Activated naive CD4-positive, alpha-beta T cell treated with anti-CD3 and anti-CD28 coated beads for 36 hours (primary cell): ENCODE results near the gene LIPC. TPM values are rescaled to one million over a fixed set of nuclear protein-coding genes. Genes with fewer than 3 reads are reported as not detected.

Source experiments
- CTCF ChIA-PET: fragments of 350-600 bp; sonication (Branson Sonifier 250); formaldehyde crosslinking; loops from one replicate; lab custom pipeline; 2021; ENCODE audit warnings: antibody characterized with exemption; lab: Charles Lee
- DNase-seq: peaks from one replicate; pipeline ENCODE4 v3.0.0-alpha.2; 2020
- H3K27ac Mint-ChIP-seq: one replicate; pipeline ENCODE4 v1.8.0; 2021; ENCODE audit warnings: mild to moderate bottlenecking, mixed read lengths
- H3K27me3 Mint-ChIP-seq: one replicate; pipeline ENCODE4 v1.8.0; 2021; ENCODE audit warnings: low read depth, mixed read lengths
- H3K36me3 Mint-ChIP-seq: one replicate; pipeline ENCODE4 v1.8.0; 2021; ENCODE audit warnings: low read depth, mixed read lengths
- H3K4me1 Mint-ChIP-seq: one replicate; pipeline ENCODE4 v1.8.0; 2021; ENCODE audit warnings: low read depth, mixed read lengths
- H3K4me3 Mint-ChIP-seq: one replicate; pipeline ENCODE4 v1.8.0; 2021; ENCODE audit warnings: mild to moderate bottlenecking, moderate library complexity, mixed read lengths
- H3K9me3 Mint-ChIP-seq: one replicate; pipeline ENCODE4 v1.8.0; 2021; ENCODE audit warnings: mixed read lengths
- intact Hi-C: fragments of 100-400 bp; cut with micrococcal nuclease; formaldehyde crosslinking; loops from one replicate; pipeline ENCODE4 v1.15.1; 2023
- total RNA-seq, 2 experiments: library from RNA; stranded (reverse); gene quantifications; one replicate each; pipeline ENCODE4 v1.2.3, GENCODE V29; 2021

Gene LIPC
- total RNA-seq, 2 experiments from 2014 or later, result 0.14 to 0.47 TPM

DNA sequence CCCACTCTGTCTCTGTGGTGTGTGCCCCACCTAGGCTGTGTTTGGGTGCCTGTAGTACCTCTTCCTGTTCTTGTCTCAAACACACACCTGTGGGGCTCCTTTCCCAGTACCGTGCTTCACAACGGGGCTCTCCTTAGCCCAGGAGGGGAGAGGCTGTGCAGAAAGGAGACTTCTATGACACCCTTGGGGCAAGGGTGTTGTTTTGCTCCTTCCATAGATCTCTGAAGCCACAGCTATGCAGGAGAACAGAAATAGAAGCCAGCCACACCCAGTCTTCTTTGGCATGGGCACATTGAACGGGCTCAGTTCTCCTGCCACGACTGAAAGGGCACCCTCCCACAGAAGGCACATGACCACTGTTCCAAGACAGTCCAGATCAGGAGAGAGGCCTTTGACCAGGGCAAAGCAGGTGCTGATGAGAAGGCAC lies 74.3 kb downstream of the LIPC start:
- CTCF ChIA-PET, result interaction anchor here (1.8 kb wide), 1 partner anchor 28 kb away, joined by 7 read pairs; no protein-coding TSS in a partner anchor
- Mint-ChIP-seq H3K27ac (no peak overlapping the region), H3K36me3 (no peaks in the 10 kb centered on the region), H3K9me3 (no peaks in the 10 kb centered on the region), H3K4me3 (no peak overlapping the region), H3K4me1 (peaks cover 22% of the 10 kb centered on the region), H3K27me3 (no peaks in the 10 kb centered on the region)
- intact Hi-C loops, result no loop called here
- DNase-seq, result no peak

DNA sequence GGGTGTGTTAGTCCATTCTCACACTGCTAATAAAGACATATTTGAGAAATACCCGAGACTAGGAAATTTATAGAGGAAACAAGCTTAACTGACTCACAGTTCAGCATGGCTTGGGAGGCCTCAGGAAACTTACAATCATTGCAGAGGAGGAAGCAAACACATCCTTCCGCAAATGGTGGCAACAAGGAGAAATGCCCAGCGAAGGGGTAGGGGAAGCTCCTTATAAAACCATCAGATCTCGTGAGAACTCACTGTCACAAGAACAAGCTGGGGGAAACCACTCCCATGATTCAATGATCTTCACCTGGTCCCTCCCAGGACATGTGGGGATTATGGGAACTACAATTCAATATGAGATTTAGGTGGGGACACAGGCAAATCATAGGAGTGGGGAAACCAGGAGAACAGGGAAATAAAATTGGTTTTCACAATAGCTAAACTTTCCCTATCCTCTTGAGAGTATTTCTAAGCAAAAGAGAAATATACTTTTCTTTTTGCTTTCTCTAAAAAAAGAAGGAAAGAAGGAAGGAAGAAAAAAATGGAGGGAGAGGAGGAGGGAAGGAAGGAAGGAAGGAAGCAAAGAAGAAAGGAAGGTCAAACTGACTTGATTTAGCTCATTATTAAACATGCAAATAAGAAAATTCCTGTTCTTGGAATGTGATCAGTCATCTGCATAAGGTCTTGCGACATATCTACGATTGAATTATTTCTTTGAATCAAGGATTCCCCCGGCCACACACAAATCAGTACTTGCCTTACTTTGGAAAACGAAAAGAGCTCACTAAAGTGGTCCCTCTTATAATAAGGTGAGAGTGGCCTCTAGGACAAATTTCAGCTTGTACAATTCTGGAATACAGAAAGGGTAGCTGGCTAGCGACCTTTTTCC lies 75.2 kb downstream of the LIPC start:
- no peak overlapping the region for H3K27ac Mint-ChIP-seq
- H3K4me3 Mint-ChIP-seq, result no peak overlapping the region
- intact Hi-C loops, result no loop called here
- no peaks in the 10 kb centered on the region for H3K27me3 Mint-ChIP-seq
- H3K9me3 Mint-ChIP-seq, result no peaks in the 10 kb centered on the region
- CTCF ChIA-PET, result interaction anchor here (0.7 to 1.8 kb wide), 3 partner anchors 16 to 31 kb away, joined by 3 to 7 read pairs (median 4); no protein-coding TSS in a partner anchor
- no peak for DNase-seq
- no peaks in the 10 kb centered on the region for H3K36me3 Mint-ChIP-seq
- H3K4me1 Mint-ChIP-seq, result peaks cover 22% of the 10 kb centered on the region

DNA sequence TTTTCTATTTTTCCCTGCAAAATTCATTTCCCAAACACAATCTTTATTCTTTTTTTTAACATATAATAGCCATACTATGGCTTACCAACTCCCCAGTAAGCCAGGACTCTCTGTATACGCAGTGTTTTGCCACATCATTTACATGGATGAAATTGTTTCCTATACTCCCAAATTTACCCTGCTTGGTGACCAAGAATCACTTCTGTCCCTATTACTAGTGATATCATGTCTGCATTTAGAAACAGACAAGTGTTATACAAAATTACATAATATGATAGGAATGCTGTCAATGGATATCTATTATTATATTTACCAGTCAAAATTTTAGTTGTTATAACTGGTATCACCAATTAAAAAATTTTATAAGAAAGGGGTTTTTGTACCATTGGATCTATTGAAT lies 77.8 kb downstream of the LIPC start:
- Mint-ChIP-seq H3K27me3 (no peaks in the 10 kb centered on the region), H3K27ac (no peak overlapping the region), H3K9me3 (no peaks in the 10 kb centered on the region), H3K36me3 (no peaks in the 10 kb centered on the region), H3K4me3 (no peak overlapping the region), H3K4me1 (peaks cover 23% of the 10 kb centered on the region)
- CTCF ChIA-PET, result interaction anchor here (1.3 kb wide), 1 partner anchor 8 kb away, joined by 5 read pairs; no protein-coding TSS in a partner anchor
- intact Hi-C loops, result no loop called here
- DNase-seq, result no peak

DNA sequence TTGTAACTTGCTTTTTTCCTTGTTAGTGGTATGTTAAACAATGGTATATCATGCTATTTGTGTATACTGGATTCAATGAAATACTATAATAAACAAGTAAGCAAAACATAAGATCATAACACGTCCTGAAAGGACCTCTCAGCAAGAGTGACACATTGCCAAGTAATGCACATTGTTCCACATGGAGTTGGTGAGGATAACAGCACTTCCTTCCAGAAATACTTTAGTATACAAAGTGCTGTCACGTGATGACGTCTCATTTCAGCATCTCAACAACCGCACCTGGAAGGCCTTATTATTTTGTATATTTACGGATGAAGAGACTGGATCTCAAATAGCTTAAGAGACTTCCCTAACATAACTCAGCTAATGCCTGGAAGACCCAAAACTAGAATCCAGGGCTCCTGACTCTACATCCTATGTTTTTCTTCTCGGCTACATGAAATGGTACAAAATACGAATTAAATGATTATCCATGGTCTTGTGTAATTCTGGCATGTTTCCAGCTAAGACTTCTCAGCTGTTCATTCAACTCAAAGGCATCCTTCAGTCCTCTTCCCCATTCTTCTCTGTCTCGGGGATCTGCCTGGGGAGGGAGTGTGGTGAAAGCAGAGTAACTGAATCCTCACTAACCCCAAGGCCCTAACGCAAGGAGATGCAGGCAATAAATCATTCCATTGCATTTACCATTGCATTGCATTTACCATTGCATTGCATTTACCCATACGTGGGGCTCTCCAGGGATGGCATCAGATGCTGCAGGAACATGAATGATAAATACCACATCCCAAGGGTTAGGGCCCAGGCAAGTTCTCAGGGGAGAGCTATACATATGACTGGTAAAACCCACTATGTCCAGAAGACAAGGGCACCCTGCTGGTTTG lies 79.2 kb downstream of the LIPC start:
- intact Hi-C loops, result loop anchor here (10.0 kb wide), 1 partner anchor 236 kb away; no protein-coding TSS in a partner anchor
- no peaks in the 10 kb centered on the region for H3K9me3 Mint-ChIP-seq
- peaks cover 5% of the 10 kb centered on the region for H3K36me3 Mint-ChIP-seq
- H3K27ac Mint-ChIP-seq, result no peak overlapping the region
- no peaks in the 10 kb centered on the region for H3K27me3 Mint-ChIP-seq
- no peak for DNase-seq
- CTCF ChIA-PET, result interaction anchor here (0.5 kb wide), 1 partner anchor 247 kb away, joined by 3 read pairs; no protein-coding TSS in a partner anchor
- peaks cover 16% of the 10 kb centered on the region for H3K4me1 Mint-ChIP-seq
- no peak overlapping the region for H3K4me3 Mint-ChIP-seq

DNA sequence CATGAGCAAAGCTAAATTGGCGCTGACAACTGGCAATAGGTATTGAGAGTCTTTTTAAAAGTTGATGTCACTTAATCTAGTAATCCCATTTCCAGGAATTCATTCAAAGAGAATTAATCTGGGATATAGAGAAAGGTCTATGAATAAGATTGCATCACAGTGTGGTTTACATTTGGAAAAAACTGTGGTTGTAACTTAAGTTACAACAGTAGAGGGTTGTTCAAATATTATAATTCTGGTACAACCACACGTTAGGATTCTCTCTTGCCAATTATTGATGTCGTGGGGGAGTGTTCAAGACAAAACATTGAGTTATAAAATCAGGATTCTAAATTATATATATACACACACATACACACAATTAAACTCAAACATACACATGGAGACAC lies 79.8 kb downstream of the LIPC start:
- Mint-ChIP-seq H3K4me3 (no peak overlapping the region), H3K27ac (no peak overlapping the region), H3K27me3 (no peaks in the 10 kb centered on the region), H3K4me1 (peaks cover 16% of the 10 kb centered on the region), H3K9me3 (peaks cover 3% of the 10 kb centered on the region), H3K36me3 (peaks cover 5% of the 10 kb centered on the region)
- CTCF ChIA-PET, result interaction anchor here (0.5 kb wide), 1 partner anchor 246 kb away, joined by 3 read pairs; no protein-coding TSS in a partner anchor
- intact Hi-C loops, result loop anchor here (10.0 kb wide), 1 partner anchor 237 kb away; no protein-coding TSS in a partner anchor
- no peak for DNase-seq

DNA sequence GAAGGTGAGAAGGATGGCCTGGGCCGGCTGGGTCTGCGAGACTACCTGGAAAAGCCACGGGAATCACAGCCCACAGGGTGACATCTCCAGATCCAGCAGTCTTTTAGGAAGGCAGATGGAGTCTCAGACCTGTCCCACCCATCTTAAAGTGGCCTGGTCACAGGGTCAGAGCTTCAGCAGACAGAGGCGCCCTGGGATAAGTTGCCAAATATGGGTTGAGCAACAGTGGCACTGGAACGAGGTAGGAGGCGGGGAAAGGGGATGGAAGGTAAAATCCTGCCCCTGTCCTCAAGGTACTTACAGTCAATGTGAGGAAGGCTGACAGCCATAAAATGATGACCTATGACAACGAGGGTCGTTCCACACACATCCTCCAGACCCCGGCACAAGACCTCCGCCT lies 80.7 kb downstream of the LIPC start:
- Mint-ChIP-seq H3K36me3 (peaks cover 6% of the 10 kb centered on the region), H3K4me3 (no peak overlapping the region), H3K4me1 (peaks cover 23% of the 10 kb centered on the region), H3K27ac (no peak overlapping the region), H3K27me3 (no peaks in the 10 kb centered on the region), H3K9me3 (peaks cover 3% of the 10 kb centered on the region)
- CTCF ChIA-PET, result no interaction called here
- DNase-seq, result no peak
- intact Hi-C loops, result loop anchor here (10.0 kb wide), 1 partner anchor 238 kb away; no protein-coding TSS in a partner anchor

DNA sequence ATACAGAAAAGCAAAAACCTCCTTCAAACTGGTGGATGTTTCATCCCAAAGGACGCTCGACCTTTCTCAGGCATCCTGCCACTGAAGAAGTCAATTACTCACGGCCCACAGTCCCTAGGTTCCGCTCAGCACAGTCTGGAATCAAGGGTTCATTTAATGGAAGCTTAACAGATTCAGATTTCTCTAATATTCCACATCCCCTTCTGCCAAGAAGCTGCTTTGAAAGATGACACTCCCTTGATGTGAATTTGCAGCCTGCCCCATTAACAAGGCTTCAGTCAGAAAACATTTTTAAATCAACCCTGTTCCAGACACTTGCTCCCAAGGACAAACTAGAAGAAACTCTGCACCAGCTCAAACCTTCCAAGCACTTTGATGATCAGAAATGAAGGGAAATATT lies 81.2 kb downstream of the LIPC start:
- Mint-ChIP-seq H3K27ac (no peak overlapping the region), H3K36me3 (peaks cover 6% of the 10 kb centered on the region), H3K27me3 (no peaks in the 10 kb centered on the region), H3K4me1 (peaks cover 28% of the 10 kb centered on the region), H3K4me3 (no peak overlapping the region), H3K9me3 (peaks cover 3% of the 10 kb centered on the region)
- CTCF ChIA-PET, result no interaction called here
- intact Hi-C loops, result loop anchor here (10.0 kb wide), 1 partner anchor 238 kb away; no protein-coding TSS in a partner anchor
- no peak for DNase-seq

DNA sequence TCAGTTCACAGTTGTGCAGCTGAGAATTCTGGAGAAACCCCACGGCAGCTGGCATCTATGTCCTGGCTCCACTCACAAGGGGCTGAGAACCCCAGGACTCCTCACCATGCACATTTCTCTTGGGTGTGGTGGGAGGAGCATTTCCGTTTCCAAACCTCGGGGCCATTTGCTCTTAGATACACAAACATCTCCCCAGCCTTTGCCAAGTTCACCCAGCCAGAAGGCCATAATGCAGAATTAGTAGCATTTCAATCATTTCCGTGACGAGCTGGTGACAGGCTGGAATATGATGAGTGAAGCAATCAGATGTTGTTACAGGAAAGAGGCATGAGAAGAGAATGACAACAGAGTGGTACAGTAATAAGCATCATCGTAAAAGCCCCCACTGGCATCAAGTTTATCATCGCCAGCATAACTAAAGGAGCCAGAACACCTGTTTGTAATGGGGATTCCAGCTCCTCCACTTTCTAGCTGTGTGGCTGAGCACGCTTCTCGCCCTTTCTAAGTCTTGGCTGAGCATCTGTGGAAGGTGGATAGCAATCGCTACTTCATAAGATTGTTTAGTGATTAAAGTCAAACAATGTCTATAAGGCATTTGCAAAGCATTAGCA lies 82.0 kb downstream of the LIPC start:
- H3K27me3 Mint-ChIP-seq, result no peaks in the 10 kb centered on the region
- CTCF ChIA-PET, result no interaction called here
- peaks cover 3% of the 10 kb centered on the region for H3K9me3 Mint-ChIP-seq
- intact Hi-C loops, result loop anchor here (2.0 to 10.0 kb wide), 2 partner anchors 41 to 239 kb away; no protein-coding TSS in a partner anchor
- H3K4me1 Mint-ChIP-seq, result peaks cover 36% of the 10 kb centered on the region
- DNase-seq, result no peak
- H3K4me3 Mint-ChIP-seq, result no peak overlapping the region
- H3K36me3 Mint-ChIP-seq, result peaks cover 6% of the 10 kb centered on the region
- H3K27ac Mint-ChIP-seq, result no peak overlapping the region

DNA sequence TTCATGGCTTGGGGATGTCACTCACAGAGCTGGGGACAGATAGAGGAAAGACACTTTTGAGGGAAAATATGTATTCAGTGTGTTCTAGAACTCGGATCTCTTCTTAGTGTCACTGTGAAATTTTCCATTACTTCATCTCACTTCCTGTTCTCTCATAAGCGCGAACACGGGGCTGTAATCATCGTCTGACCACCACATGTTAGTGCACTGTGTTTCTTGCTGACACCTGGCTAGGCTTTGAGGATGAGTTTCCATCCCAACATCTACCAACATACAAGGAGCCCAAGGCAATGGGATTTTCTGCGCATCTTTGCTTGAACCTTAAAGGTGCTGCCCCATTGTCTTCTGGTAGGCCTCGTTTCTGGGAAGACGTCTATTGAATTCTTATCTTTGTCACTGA lies 84.0 kb downstream of the LIPC start:
- intact Hi-C loops, result loop anchor here (1.0 to 10.0 kb wide), 5 partner anchors 43 to 289 kb away; no protein-coding TSS in a partner anchor
- H3K36me3 Mint-ChIP-seq, result peaks cover 6% of the 10 kb centered on the region
- H3K27me3 Mint-ChIP-seq, result no peaks in the 10 kb centered on the region
- H3K4me3 Mint-ChIP-seq, result no peak overlapping the region
- H3K4me1 Mint-ChIP-seq, result peaks cover 50% of the 10 kb centered on the region
- peak; percentile 59 for DNase-seq
- peaks cover 3% of the 10 kb centered on the region for H3K9me3 Mint-ChIP-seq
- peak overlapping the region; percentile 82 for H3K27ac Mint-ChIP-seq
- CTCF ChIA-PET, result interaction anchor here (0.7 to 0.9 kb wide), 2 partner anchors 21 to 95 kb away, joined by 3 read pairs; no protein-coding TSS in a partner anchor

DNA sequence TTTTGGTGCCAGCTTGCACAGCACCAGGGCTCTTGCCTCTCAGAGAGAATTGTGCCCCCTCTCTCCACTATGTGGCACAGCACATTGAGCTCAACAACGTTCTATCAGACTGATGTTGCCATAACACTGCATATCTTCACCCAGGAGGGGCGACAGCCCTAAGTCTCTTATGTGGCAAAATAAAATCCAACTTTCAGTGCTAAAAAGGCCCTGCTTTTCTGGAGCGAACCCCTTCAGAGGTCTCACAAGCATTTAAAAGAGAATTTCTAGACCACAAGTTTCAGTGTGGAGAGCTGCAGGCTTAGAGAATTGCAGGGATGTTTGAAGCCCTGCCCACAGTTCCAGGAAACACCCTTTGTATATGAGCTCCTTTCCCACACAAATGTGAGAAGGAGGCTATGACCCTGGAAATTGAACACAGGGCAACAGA lies 85.5 kb downstream of the LIPC start:
- peaks cover 3% of the 10 kb centered on the region for H3K9me3 Mint-ChIP-seq
- peak overlapping the region; percentile 43 for H3K27ac Mint-ChIP-seq
- peak; percentile 51 for DNase-seq
- CTCF ChIA-PET, result interaction anchor here (0.6 to 1.8 kb wide), 12 partner anchors 8 to 414 kb away, joined by 3 to 5 read pairs (median 4); no protein-coding TSS in a partner anchor
- H3K4me3 Mint-ChIP-seq, result no peak overlapping the region
- intact Hi-C loops, result loop anchor here (1.0 to 10.0 kb wide), 4 partner anchors 158 to 290 kb away; no protein-coding TSS in a partner anchor
- H3K36me3 Mint-ChIP-seq, result peaks cover 6% of the 10 kb centered on the region
- no peaks in the 10 kb centered on the region for H3K27me3 Mint-ChIP-seq
- H3K4me1 Mint-ChIP-seq, result peaks cover 62% of the 10 kb centered on the region
